ENCODE results near the gene COX8A. TPM values are rescaled to one million over a fixed set of nuclear protein-coding genes. Genes with fewer than 3 reads are reported as not detected.

The COX8A gene
- total and polyA plus RNA-seq, 2 of the 13 experiments (the other 11 are each of a cell fraction or from before 2014, with no cell fraction given), result 202 to 406 TPM

DNA sequence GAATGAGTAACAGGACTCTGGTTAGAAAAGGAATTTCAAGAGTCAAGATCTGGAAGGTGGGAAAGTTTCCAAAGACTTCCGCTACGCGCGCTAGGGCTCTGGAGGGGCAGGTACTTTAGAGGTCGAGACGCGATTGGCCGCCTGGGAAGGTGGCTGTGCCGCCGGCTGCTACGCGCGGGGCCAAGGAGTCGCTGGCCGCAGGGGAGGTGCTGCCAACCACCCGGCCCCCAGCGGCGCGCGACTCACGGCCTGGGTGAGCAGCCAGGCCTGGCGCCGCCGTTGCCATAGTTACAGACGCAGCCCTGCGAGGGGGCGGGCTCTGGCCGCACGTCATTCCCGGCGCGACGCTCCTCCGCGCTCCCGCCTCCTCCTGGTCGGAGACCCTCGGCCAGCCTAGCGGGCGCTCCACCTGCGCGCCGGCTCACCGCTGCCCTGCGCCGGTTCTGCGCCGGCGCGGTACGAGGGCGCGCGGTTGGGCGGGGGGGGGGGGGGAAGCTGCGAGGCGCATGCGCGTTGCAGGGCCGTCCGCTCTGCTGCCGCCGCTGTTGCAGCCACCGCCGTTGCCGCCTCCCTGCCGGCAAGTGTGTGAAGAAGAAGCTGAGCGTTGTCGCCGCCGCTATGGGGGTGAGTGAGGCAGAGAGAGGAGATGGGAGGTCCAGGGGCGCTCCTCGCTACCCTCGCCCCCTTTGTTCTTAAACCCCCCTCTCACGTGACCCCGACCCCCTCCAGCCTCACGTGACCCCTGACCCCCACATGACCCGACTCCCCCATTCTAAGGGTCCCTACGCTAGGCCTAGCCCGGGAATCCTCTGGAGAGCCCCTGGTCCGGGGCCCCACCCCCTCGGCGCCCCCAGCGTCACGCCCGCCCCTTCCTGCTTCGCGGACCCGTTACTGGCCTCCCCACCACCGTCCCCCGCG is 35.7 kb upstream of the COX8A start, which contains the start of gene NAA40 (continued):
- TF ChIP-seq, protein P1, sequence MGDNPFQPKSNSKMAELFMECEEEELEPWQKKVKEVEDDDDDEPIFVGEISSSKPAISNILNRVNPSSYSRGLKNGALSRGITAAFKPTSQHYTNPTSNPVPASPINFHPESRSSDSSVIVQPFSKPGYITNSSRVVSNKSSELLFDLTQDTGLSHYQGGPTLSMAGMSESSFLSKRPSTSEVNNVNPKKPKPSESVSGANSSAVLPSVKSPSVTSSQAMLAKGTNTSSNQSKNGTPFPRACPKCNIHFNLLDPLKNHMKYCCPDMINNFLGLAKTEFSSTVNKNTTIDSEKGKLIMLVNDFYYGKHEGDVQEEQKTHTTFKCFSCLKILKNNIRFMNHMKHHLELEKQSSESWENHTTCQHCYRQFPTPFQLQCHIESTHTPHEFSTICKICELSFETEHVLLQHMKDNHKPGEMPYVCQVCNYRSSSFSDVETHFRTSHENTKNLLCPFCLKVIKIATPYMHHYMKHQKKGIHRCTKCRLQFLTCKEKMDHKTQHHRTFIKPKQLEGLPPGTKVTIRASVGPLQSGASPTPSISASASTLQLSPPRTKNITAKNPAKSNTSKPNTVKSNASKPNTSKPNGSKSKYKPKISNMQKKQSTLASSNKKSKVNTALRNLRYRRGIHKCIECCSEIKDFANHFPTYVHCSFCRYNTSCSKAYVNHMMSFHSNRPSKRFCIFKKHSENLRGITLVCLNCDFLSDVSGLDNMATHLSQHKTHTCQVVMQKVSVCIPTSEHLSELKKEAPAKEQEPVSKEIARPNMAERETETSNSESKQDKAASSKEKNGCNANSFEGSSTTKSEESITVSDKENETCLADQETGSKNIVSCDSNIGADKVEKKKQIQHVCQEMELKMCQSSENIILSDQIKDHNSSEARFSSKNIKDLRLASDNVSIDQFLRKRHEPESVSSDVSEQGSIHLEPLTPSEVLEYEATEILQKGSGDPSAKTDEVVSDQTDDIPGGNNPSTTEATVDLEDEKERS (CRISPR knock-in tag; IDR thresholded peaks at IDR 0.05), result no peak
- peak; percentile 91 for TF ChIP-seq ZNF430 (CRISPR knock-in tag; IDR thresholded peaks at IDR 0.05)
- no peak for TF ChIP-seq PHF5A (CRISPR knock-in tag; IDR thresholded peaks at IDR 0.05; ENCODE audit: low read depth, unreplicated experiment)
- TF ChIP-seq, protein P2, sequence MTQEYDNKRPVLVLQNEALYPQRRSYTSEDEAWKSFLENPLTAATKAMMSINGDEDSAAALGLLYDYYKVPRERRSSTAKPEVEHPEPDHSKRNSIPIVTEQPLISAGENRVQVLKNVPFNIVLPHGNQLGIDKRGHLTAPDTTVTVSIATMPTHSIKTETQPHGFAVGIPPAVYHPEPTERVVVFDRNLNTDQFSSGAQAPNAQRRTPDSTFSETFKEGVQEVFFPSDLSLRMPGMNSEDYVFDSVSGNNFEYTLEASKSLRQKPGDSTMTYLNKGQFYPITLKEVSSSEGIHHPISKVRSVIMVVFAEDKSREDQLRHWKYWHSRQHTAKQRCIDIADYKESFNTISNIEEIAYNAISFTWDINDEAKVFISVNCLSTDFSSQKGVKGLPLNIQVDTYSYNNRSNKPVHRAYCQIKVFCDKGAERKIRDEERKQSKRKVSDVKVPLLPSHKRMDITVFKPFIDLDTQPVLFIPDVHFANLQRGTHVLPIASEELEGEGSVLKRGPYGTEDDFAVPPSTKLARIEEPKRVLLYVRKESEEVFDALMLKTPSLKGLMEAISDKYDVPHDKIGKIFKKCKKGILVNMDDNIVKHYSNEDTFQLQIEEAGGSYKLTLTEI (CRISPR knock-in tag; conservative IDR thresholded peaks at IDR 0.05), result no peak
- TF ChIP-seq, protein P3, sequence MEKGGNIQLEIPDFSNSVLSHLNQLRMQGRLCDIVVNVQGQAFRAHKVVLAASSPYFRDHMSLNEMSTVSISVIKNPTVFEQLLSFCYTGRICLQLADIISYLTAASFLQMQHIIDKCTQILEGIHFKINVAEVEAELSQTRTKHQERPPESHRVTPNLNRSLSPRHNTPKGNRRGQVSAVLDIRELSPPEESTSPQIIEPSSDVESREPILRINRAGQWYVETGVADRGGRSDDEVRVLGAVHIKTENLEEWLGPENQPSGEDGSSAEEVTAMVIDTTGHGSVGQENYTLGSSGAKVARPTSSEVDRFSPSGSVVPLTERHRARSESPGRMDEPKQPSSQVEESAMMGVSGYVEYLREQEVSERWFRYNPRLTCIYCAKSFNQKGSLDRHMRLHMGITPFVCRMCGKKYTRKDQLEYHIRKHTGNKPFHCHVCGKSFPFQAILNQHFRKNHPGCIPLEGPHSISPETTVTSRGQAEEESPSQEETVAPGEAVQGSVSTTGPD (CRISPR knock-in tag; IDR thresholded peaks at IDR 0.05), result no peak
- no peak for TF ChIP-seq HIVEP1 (CRISPR knock-in tag; IDR thresholded peaks at IDR 0.05)
- no peak for TF ChIP-seq CBX1 (IDR thresholded peaks at IDR 0.05; ENCODE audit: low read depth)
- TF ChIP-seq, protein P4, sequence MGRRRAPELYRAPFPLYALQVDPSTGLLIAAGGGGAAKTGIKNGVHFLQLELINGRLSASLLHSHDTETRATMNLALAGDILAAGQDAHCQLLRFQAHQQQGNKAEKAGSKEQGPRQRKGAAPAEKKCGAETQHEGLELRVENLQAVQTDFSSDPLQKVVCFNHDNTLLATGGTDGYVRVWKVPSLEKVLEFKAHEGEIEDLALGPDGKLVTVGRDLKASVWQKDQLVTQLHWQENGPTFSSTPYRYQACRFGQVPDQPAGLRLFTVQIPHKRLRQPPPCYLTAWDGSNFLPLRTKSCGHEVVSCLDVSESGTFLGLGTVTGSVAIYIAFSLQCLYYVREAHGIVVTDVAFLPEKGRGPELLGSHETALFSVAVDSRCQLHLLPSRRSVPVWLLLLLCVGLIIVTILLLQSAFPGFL (CRISPR knock-in tag; IDR thresholded peaks at IDR 0.05), result no peak
- no peak for TF ChIP-seq ZNF20 (CRISPR knock-in tag; IDR thresholded peaks at IDR 0.05)
- no peak for TF ChIP-seq ZNF205 (CRISPR knock-in tag; IDR thresholded peaks at IDR 0.05)
- TF ChIP-seq, protein P5, sequence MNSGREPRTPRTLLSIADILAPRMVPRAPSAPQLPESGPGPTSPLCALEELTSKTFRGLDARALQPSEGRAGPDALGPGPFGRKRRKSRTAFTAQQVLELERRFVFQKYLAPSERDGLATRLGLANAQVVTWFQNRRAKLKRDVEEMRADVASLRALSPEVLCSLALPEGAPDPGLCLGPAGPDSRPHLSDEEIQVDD (CRISPR knock-in tag; IDR thresholded peaks at IDR 0.05; ENCODE audit: borderline replicate concordance), result no peak
- TF ChIP-seq ZNF543 (CRISPR knock-in tag; IDR thresholded peaks at IDR 0.05), result no peak; the same call in 1 of the 2 replicates
- no peak for TF ChIP-seq ZBTB3 (CRISPR knock-in tag; IDR thresholded peaks at IDR 0.05; ENCODE audit: borderline replicate concordance, low read depth)
- TF ChIP-seq SKI (IDR thresholded peaks at IDR 0.05; ENCODE audit: partially characterized antibody), result peak; percentile 72
- TF ChIP-seq, protein P6, sequence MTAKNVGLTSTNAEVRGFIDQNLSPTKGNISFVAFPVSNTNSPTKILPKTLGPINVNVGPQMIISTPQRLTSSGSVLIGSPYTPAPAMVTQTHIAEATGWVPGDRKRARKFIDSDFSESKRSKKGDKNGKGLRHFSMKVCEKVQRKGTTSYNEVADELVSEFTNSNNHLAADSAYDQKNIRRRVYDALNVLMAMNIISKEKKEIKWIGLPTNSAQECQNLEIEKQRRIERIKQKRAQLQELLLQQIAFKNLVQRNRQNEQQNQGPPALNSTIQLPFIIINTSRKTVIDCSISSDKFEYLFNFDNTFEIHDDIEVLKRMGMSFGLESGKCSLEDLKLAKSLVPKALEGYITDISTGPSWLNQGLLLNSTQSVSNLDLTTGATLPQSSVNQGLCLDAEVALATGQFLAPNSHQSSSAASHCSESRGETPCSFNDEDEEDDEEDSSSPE (CRISPR knock-in tag; IDR thresholded peaks at IDR 0.05), result peak; percentile 76
- TF ChIP-seq, protein P7, sequence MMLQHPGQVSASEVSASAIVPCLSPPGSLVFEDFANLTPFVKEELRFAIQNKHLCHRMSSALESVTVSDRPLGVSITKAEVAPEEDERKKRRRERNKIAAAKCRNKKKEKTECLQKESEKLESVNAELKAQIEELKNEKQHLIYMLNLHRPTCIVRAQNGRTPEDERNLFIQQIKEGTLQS (CRISPR knock-in tag; IDR thresholded peaks at IDR 0.05), result no peak
- TF ChIP-seq NFKB2 (CRISPR knock-in tag; IDR thresholded peaks at IDR 0.05; ENCODE audit: borderline replicate concordance), result peak; percentile 4; the same call in 1 of the 2 replicates
- no peak for TF ChIP-seq ZNF180 (CRISPR knock-in tag; IDR thresholded peaks at IDR 0.05; ENCODE audit: borderline replicate concordance, low read depth)
- TF ChIP-seq ZNF850 (CRISPR knock-in tag; conservative IDR thresholded peaks at IDR 0.05), result no peak

All from HepG2 (cell line).